Caki2 (cell line): ENCODE data around the gene JUND. TPM values are rescaled to one million over a fixed set of nuclear protein-coding genes. Genes with fewer than 3 reads are reported as not detected.
A peak's percentile ranks its signal among the peaks of the same experiment; 100 is the strongest.

ENCODE experiments used
- DNase-seq: peaks from one replicate; pipeline ENCODE4 v3.0.0-alpha.2; 2015; ENCODE audit warnings: low read depth
- in situ Hi-C: cut with HindIII; loops from 2 replicates; pipeline ENCODE4 v1.10.0; 2016; ENCODE audit warnings: low sequenced_read_pairs, low pct_unique_long_range_greater_than_20kb, mixed read lengths
- total RNA-seq: library from RNA; depleted of rRNA; stranded (reverse); fragments of >200 nt; shearing (Covaris generic); gene quantifications from 2 replicates; pipeline ENCODE4 v1.2.3, GENCODE V29; 2014; ENCODE audit warnings: low replicate concordance

The JUND gene
- total RNA-seq, 1 experiment from 2014 or later = 120 TPM

GRCh38 chr19:18259893-18260292, 21.5 kb downstream of the JUND start:
- DNase-seq = no peak
- in situ Hi-C loops = no loop called here

- DNase-seq = no peak
Measured at GRCh38 chr19:18257503-18258470, 23.6 kb downstream of the JUND start.

GRCh38 chr19:18254546-18255503, 26.6 kb downstream of the JUND start:
- in situ Hi-C loops = no loop called here
- no peak for DNase-seq

More at GRCh38 chr19:18257503-18258470, 23.6 kb downstream of the JUND start:
- in situ Hi-C loops = no loop called here

- in situ Hi-C loops = no loop called here
- DNase-seq = peak; percentile 15
Measured at GRCh38 chr19:18253716-18254115, 27.7 kb downstream of the JUND start.

GRCh38 chr19:18253130-18253529, 28.3 kb downstream of the JUND start:
- in situ Hi-C loops = no loop called here
- no peak for DNase-seq

- in situ Hi-C loops = no loop called here
Measured at GRCh38 chr19:18252370-18252717, 29.1 kb downstream of the JUND start.

GRCh38 chr19:18251587-18252369, 29.6 kb downstream of the JUND start:
- in situ Hi-C loops = no loop called here
- peak; percentile 61 for DNase-seq

More at GRCh38 chr19:18252370-18252717, 29.1 kb downstream of the JUND start:
- DNase-seq = no peak

GRCh38 chr19:18249834-18250233, 31.6 kb downstream of the JUND start:
- in situ Hi-C loops = no loop called here
- DNase-seq = no peak

- in situ Hi-C loops = no loop called here
- DNase-seq = no peak
Measured at GRCh38 chr19:18245297-18245696, 36.1 kb downstream of the JUND start.

GRCh38 chr19:18239303-18239702, 42.1 kb downstream of the JUND start:
- in situ Hi-C loops = no loop called here
- DNase-seq = no peak

GRCh38 chr19:18234194-18234593, 47.2 kb downstream of the JUND start:
- in situ Hi-C loops = no loop called here
- no peak for DNase-seq

GRCh38 chr19:18233224-18233825, 48.1 kb downstream of the JUND start:
- peak; percentile 51 for DNase-seq
- in situ Hi-C loops = no loop called here

- in situ Hi-C loops = no loop called here
- DNase-seq = no peak
Measured at GRCh38 chr19:18232540-18233223, 48.7 kb downstream of the JUND start.

GRCh38 chr19:18231775-18232174, 49.6 kb downstream of the JUND start:
- no peak for DNase-seq
- in situ Hi-C loops = no loop called here

GRCh38 chr19:18230941-18231734, 50.3 kb downstream of the JUND start:
- DNase-seq = peak; percentile 30
- in situ Hi-C loops = no loop called here

- DNase-seq = no peak
- in situ Hi-C loops = no loop called here
Measured at GRCh38 chr19:18229915-18230314, 51.5 kb downstream of the JUND start.
